ENCODE measurements around the gene SLC15A2. TPM values are rescaled to one million over a fixed set of nuclear protein-coding genes. Genes with fewer than 3 reads are reported as not detected.

The SLC15A2 gene
- total RNA-seq, 1 experiment from 2014 or later, result 33.3 TPM

DNA sequence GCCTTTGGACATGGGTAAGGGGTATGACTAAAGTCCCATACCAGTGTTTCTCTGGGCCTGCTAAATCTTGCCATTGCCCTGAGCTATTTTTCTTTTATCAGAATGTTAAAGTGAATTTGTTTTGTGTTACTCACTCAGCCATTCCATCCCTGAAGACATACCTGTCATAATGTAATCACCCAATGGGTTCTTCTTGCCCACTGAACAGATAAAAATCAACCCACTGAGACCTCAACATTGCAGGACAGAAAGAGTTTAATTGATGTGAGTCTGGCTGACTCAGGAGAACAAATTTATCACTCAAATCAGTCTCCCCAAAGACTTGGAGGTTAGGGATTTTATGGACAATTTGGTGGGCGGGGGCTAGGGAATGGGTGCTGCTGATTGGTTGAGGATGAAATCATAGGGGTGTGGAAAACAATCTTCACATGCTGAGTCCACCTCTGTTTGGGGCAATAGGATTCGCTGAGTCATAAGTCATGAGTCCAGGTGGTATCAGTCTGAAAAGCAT lies 80.5 kb downstream of the SLC15A2 start:
- ChIA-PET POLR2A (ENCODE audit: low non-redundant PET) (no interaction called here), CTCF (no interaction called here)
- Histone ChIP-seq H3K36me3 (ENCODE audit: insufficient read depth, low read length, poor library complexity, severe bottlenecking) (no peaks in the 10 kb centered on the region), H3K4me1 (ENCODE audit: insufficient read depth, low read length, poor library complexity, severe bottlenecking) (no peaks in the 10 kb centered on the region), H3K9me3 (ENCODE audit: low read depth, low read length, poor library complexity, severe bottlenecking) (no peaks in the 10 kb centered on the region), H3K27me3 (replicated peaks; ENCODE audit: insufficient read depth, low read depth, low read length, poor library complexity) (no peaks in the 10 kb centered on the region), H3K4me3 (ENCODE audit: low read depth, low read length, poor library complexity, severe bottlenecking) (no peak overlapping the region), H3K27ac (ENCODE audit: low read depth, low read length, poor library complexity, severe bottlenecking) (no peak overlapping the region)
- TF ChIP-seq, protein P1, sequence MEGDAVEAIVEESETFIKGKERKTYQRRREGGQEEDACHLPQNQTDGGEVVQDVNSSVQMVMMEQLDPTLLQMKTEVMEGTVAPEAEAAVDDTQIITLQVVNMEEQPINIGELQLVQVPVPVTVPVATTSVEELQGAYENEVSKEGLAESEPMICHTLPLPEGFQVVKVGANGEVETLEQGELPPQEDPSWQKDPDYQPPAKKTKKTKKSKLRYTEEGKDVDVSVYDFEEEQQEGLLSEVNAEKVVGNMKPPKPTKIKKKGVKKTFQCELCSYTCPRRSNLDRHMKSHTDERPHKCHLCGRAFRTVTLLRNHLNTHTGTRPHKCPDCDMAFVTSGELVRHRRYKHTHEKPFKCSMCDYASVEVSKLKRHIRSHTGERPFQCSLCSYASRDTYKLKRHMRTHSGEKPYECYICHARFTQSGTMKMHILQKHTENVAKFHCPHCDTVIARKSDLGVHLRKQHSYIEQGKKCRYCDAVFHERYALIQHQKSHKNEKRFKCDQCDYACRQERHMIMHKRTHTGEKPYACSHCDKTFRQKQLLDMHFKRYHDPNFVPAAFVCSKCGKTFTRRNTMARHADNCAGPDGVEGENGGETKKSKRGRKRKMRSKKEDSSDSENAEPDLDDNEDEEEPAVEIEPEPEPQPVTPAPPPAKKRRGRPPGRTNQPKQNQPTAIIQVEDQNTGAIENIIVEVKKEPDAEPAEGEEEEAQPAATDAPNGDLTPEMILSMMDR (conservative IDR thresholded peaks at IDR 0.05; ENCODE audit: low read depth, low read length), result no peak
- no peak for TF ChIP-seq EZH2 (IDR thresholded peaks at IDR 0.05; ENCODE audit: borderline replicate concordance, low read depth, low read length, poor library complexity, severe bottlenecking)
- no TSS peak for BruUV-seq (replicated peaks)
- no peak for DNase-seq (ENCODE audit: low spot score)
- intact Hi-C loops (cut with micrococcal nuclease; ENCODE audit: unreplicated experiment), result no loop called here

DNA sequence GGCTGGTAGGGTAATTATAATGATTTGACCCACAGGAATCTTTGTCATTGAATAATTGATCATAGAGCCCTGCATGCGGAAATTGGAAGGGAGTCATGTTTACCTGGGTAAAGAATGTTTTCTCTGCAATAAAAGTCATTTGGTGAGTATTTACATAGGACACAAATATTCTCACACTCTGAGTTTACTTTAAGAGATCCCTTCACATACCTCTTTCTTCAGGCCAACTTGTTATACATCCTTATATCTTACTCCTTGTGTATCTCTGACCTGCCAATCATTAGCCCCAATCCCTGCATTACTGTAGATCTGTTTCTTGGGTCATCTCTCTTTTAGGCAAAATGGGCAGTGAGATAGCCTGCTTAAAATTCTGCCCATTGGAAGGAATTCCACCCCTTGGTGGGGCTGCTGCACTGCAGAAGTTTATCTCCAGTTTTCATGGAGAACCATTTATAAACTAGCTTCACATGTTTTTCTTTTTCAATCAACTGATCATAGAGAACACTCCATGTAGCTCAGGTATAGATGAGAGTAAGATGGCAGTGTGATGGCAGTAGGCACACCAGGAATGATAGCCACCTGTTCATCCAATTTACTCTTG lies 81.6 kb downstream of the SLC15A2 start:
- no peak for TF ChIP-seq EZH2 (IDR thresholded peaks at IDR 0.05; ENCODE audit: borderline replicate concordance, low read depth, low read length, poor library complexity, severe bottlenecking)
- TF ChIP-seq, protein P1 (conservative IDR thresholded peaks at IDR 0.05; ENCODE audit: low read depth, low read length), result peak; percentile 26; the same call in 1 of the 2 replicates
- Histone ChIP-seq H3K4me1 (ENCODE audit: insufficient read depth, low read length, poor library complexity, severe bottlenecking) (no peaks in the 10 kb centered on the region), H3K36me3 (ENCODE audit: insufficient read depth, low read length, poor library complexity, severe bottlenecking) (no peaks in the 10 kb centered on the region), H3K4me3 (ENCODE audit: low read depth, low read length, poor library complexity, severe bottlenecking) (no peak overlapping the region), H3K27ac (ENCODE audit: low read depth, low read length, poor library complexity, severe bottlenecking) (no peak overlapping the region), H3K9me3 (ENCODE audit: low read depth, low read length, poor library complexity, severe bottlenecking) (no peaks in the 10 kb centered on the region), H3K27me3 (replicated peaks; ENCODE audit: insufficient read depth, low read depth, low read length, poor library complexity) (no peaks in the 10 kb centered on the region)
- intact Hi-C loops (cut with micrococcal nuclease; ENCODE audit: unreplicated experiment), result no loop called here
- POLR2A ChIA-PET (ENCODE audit: low non-redundant PET), result no interaction called here
- no TSS peak for BruUV-seq (replicated peaks)
- CTCF ChIA-PET, result no interaction called here
- no peak for DNase-seq (ENCODE audit: low spot score)

DNA sequence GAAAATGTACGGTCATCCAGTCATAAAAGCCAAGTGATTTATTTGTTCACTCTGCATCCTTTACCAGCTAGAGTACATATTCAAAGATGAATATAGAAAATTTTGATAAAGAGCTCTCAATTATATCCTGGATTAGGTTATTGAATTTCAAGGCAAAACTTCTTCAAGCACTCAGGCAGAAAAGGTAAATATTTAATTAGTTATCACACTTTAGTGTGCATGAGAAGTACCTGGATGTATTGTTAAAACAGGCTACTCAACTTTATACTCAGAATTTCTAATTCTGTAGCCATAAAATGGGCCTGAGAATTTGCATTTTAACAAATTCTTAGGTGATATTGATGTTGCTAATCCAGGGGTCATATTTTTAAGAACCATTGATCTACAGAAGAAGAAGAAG lies 82.5 kb downstream of the SLC15A2 start:
- Histone ChIP-seq H3K4me3 (ENCODE audit: low read depth, low read length, poor library complexity, severe bottlenecking) (no peak overlapping the region), H3K27me3 (replicated peaks; ENCODE audit: insufficient read depth, low read depth, low read length, poor library complexity) (no peaks in the 10 kb centered on the region), H3K9me3 (ENCODE audit: low read depth, low read length, poor library complexity, severe bottlenecking) (no peaks in the 10 kb centered on the region), H3K27ac (ENCODE audit: low read depth, low read length, poor library complexity, severe bottlenecking) (no peak overlapping the region), H3K4me1 (ENCODE audit: insufficient read depth, low read length, poor library complexity, severe bottlenecking) (no peaks in the 10 kb centered on the region), H3K36me3 (ENCODE audit: insufficient read depth, low read length, poor library complexity, severe bottlenecking) (no peaks in the 10 kb centered on the region)
- TF ChIP-seq, protein P1 (conservative IDR thresholded peaks at IDR 0.05; ENCODE audit: low read depth, low read length), result no peak
- TF ChIP-seq EZH2 (IDR thresholded peaks at IDR 0.05; ENCODE audit: borderline replicate concordance, low read depth, low read length, poor library complexity, severe bottlenecking), result no peak
- POLR2A ChIA-PET (ENCODE audit: low non-redundant PET), result no interaction called here
- DNase-seq (ENCODE audit: low spot score), result no peak
- intact Hi-C loops (cut with micrococcal nuclease; ENCODE audit: unreplicated experiment), result no loop called here
- CTCF ChIA-PET, result no interaction called here
- no TSS peak for BruUV-seq (replicated peaks)

All from A673 (cell line).